Measurements from ENCODE around the gene BCAS3.

- TF ChIP-seq, protein P1, sequence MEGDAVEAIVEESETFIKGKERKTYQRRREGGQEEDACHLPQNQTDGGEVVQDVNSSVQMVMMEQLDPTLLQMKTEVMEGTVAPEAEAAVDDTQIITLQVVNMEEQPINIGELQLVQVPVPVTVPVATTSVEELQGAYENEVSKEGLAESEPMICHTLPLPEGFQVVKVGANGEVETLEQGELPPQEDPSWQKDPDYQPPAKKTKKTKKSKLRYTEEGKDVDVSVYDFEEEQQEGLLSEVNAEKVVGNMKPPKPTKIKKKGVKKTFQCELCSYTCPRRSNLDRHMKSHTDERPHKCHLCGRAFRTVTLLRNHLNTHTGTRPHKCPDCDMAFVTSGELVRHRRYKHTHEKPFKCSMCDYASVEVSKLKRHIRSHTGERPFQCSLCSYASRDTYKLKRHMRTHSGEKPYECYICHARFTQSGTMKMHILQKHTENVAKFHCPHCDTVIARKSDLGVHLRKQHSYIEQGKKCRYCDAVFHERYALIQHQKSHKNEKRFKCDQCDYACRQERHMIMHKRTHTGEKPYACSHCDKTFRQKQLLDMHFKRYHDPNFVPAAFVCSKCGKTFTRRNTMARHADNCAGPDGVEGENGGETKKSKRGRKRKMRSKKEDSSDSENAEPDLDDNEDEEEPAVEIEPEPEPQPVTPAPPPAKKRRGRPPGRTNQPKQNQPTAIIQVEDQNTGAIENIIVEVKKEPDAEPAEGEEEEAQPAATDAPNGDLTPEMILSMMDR (IDR thresholded peaks at IDR 0.05) = no peak
- no peak for TF ChIP-seq POLR2A (IDR thresholded peaks at IDR 0.05)
Observed at GRCh38 chr17:60902399-60902798, 224.7 kb downstream of the BCAS3 start.

Data from body of pancreas (tissue), 4 donors.